ENCODE measurements around the gene ZNF474.

The ZNF474 gene

DNA sequence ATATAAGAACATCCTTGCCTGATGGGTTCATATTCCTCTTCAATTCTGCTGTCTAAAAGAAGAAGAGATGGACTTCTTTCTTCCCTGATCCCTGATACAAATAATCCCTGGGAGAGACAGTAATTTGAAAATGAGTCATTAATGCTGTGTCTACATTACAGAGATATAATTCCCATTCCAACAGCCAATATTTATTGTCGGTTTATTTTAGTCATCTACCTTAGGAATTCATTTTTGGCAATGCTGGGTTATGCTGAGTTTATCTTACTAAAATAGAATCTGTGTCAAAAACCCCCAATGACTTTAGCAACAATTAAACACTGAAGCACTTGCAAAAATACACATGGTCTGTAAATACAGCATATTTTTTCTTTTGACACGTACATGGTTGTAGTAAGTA lies 23.9 kb downstream of the ZNF474 start:
- DNase-seq (ENCODE audit: low read depth in 2 of 3, low spot score in 2 of 3): no peak

DNA sequence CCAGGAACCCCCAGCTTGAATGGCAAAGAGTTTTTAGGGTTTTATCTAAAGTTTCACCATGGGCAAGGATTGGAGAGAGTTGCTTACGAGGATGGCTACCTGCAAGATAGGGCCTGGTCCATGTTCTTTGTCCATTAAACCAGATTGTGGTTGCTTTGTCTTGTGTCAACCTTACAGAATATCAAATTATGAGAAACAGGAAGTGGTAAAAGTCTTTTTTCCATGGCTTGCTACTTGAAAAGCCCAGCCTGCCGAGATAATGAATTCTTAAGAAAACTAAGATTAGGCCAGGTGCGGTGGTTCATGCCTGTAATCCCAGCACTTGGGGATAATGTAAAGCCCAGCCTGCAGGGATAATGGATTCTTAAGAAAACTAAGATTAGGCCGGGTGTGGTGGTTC lies 24.4 kb downstream of the ZNF474 start:
- DNase-seq (ENCODE audit: low read depth in 2 of 3, low spot score in 2 of 3): no peak

DNA sequence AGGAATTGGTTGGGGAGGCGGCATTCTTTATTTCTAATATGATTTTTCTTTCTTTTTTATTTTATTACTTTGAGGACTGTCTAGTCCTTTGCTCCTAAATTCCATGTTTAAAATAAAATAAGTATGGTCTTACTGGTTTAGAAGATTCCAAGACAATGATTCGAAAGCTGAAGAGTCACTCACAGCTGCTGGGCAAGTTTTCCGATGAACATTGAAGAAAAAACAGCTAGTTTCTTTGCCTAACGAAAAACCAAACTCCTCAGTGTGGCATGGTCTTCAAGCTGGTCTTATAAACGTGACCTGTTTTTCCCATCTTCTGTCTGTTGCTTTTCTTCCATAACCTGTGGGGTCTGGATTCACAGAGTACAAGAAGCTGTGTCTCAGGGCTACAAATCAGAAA lies 25.1 kb downstream of the ZNF474 start:
- no peak for DNase-seq (ENCODE audit: low read depth in 2 of 3, low spot score in 2 of 3)

DNA sequence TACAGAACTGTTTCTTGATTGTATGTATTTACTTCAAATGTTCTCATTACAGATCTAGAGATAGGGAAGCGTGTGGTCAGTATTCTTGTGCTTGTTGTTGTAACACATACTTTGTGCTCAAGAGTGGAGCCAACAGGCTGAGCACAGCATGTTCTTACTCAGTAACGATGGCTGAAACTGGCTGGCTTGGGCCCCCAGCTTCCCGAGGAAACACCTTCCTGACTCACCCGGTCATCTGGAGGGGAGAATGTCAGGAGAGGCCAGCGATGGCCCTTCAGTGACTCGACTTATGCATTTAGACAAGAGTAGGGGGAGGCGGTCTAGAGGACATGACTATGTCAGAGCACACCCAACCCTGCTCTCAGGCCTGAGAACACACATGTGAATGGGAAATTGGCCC lies 25.6 kb downstream of the ZNF474 start:
- DNase-seq (ENCODE audit: low read depth in 2 of 3, low spot score in 2 of 3): no peak

DNA sequence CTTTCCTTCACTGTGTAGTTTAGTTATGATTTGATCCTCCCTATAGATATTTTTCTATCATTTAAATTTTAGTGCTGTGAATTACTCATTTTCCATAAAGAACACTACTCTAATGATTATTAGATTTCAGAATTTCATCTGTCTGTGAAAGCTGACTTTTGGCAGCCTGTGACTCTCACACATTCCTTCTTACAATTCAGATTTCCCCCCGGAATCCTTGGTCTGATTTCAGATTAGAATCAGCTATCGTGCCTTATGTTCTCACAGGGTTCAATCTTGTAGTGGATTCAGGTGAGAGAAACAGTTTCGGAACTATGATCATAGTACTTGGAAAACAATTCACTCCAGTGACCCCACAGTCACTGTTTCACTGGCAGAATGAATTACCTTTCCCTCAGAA lies 26.2 kb downstream of the ZNF474 start:
- DNase-seq (ENCODE audit: low read depth in 2 of 3, low spot score in 2 of 3): no peak

DNA sequence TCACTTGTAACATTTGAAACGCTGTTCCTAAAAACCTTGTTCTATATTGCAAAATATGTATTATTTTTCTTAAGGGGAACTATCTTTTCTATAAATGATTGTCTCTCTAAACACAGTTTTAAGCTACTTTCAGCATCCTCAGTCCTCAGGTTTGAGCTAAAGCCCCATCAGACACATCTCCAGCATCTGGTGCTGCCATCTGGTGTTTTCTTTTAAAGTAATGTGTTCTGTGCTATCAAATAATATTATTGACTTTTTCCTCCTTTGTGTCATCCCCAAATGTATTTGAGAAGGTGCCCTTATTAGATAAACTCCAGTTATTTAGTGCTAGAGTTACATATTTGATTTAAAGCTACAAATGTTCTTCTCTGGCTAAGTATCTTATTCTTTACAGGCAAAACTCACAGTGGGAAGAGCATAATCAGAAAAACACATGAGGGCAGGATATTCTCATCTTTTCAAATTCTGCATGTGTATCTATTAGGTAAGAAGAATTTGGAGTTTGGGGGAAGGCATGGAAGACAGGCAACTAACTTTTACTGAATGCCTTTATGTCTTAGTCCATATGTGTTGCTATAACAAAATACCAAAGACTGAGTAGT lies 27.5 kb downstream of the ZNF474 start:
- no peak for DNase-seq (ENCODE audit: low read depth in 2 of 3, low spot score in 2 of 3)

DNA sequence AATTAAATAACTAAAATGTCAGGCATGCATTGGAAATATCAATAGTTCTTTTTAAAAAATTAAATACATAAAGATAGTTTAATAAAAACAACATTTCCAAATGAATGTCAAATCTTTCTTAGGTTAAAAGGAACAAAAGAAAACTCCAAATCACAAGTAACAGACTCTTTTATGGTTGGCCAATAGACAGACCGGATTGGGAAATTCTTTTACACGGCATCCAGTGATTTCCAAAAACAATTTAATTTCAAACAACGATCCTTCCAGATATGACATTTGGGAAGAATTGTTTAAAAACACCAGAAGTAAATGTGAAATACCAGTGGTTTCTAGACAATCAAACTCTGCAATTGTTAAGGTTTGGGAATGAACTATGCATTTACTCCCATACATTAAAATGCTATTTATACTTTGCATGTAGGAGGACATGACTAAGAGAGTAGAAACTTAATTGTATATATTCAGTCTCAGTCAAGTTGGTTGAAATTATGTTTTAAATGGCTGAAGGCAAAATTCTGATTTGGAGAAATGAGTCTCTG lies 32.8 kb downstream of the ZNF474 start:
- no peak for DNase-seq (ENCODE audit: low read depth in 2 of 3, low spot score in 2 of 3)

DNA sequence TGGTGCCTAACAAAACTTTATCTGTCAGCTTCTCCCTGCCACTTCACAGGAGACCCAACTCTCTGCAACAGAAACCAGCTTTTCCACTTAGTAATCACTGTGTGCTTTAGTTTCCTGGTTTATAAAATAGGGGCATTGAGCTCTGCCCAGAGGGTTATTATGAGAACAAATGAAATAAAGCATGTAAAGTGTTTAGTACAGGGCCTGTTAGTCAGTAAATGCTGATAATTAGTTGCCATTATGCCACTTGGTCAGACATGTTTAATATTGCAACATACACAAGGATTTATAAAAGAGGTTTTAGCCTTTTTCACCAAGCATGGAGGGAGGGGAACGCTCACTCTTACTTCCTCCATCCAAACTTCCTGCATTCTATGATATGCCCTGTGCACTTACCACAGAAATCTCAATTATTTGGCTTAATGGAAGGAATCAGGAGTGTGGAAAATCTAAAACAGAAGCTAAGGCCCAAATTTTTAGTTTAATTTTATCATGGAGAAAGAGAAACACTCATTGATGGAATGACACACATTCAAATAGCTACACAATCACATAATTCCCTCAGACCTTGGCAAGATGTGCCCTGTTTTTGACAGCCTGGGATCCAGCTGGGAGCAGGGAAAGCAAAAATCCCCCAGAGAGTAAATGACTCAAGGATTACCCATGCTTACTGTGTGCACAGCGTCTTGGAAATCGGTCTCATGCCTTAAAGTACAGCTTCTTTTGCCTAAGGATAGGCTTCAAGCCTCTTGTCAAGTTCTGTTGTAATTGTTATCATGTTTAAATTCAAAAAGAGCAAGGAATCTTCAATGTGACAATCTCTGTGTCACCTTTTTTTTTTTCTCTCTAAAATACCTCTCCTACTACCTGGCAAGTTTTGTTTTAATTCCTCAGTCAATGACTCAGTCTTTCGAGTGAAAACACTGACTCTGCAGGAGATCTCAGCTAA lies 34.0 kb downstream of the ZNF474 start:
- no peak for DNase-seq (ENCODE audit: low read depth in 2 of 3, low spot score in 2 of 3)

DNA sequence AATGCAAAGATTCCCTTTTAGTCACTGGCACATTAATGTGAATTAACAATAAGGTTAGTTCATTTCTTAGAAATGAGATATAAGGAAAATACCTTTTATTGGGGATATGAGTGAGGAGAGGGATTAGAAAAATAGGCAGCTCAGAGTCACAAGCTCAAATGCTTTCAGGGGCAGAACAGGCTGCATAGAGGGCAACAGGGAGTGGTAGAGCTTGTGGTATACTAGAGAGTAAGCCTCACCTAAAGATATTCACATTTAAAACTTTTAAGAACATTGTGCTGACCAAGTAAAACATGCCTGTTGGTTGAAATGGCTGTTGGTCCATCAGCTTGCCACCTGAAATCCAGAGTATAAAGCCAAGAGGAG lies 34.7 kb downstream of the ZNF474 start:
- DNase-seq (ENCODE audit: low read depth in 2 of 3, low spot score in 2 of 3): no peak

DNA sequence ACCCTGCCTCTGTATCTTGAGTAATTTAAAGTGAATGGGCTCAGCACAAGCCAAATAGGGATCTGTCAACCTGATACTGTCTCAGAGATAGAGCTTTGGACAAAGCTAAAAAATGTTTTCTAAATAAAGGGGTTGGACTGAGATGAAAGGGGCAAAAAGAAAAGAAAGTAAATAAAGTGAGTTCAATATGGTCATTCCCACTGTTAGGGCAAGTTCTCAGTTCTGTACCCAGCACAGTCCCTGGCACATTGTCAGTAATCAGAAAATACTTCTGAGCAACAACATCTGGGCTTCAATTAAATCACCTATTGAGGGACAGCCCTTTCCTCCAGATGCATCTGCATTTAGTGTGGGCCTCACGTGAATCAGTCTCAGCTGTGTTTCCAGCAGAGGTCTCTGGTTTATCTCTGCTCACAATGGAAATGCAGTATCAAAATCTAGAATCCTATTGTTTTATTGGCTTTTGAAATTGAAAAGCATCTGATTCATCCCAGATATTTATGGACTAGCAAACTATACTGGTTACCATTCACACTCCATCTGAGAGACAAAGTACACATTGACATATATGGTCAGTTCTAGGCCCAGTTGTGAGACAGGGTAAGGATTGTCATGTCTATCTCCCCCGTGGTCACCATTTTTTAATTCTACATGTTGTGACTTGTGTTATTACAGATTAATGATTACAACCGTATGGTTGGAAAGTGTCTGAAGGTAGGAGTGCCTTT lies 35.6 kb downstream of the ZNF474 start:
- no peak for DNase-seq (ENCODE audit: low read depth in 2 of 3, low spot score in 2 of 3)

DNA sequence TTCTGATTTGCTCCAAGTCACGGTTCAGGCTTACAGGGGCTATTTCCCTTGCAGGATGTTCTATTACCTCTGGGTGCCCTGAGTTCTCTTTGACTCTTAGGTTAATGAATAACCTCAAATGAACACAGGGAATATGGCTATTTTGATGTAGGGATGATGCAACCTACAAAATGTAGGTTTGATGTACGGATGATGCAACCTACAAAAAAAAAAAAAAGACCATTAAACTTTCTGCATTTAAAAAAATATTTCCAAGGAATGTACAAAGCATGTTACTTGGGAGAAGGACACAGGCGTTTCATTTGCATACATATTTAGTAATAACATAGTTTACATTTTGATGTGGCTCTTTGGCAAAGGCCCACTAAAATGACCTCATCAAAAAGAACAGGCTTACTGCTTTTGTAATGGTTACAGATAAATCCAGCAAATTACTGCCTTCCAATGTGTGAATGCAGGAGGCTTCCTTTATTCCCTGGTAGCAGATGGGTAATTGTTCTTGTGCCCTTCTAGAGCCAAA lies 36.3 kb downstream of the ZNF474 start:
- no peak for DNase-seq (ENCODE audit: low read depth in 2 of 3, low spot score in 2 of 3)

DNA sequence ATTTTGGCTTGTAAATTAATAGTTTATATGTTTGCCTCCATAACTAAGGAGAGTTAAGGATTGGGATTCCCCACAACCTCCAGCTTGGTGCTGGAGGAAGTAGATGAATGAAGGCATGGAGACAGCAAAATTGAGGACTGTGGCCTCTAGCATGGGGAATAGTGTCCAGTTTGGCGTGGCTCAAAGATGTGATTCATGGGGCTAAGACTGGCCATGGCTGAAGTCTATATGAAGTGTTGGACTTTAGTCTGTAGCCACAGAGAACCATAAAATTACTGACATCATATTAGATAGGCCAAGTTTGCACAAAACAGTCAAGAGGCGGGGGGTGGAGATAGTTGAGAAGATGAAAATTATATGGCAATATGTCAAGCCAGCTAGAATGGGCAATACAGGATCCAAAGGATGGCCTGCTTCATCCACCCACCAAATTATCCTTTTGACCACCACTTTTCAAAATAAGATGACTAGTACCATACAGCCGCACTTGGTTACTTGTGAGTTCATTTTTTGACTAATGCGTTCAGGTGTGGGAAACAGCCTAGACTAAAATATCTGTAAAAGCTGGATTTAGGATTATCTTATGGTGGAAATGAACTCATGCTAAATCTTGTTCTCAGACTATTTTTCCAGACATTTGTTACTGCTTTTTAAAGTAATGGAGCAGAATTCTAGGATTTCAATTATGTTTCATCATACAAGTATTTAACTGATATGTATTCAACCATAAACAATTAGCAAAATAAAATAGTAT lies 40.2 kb downstream of the ZNF474 start:
- DNase-seq (ENCODE audit: low read depth in 2 of 3, low spot score in 2 of 3): no peak

DNA sequence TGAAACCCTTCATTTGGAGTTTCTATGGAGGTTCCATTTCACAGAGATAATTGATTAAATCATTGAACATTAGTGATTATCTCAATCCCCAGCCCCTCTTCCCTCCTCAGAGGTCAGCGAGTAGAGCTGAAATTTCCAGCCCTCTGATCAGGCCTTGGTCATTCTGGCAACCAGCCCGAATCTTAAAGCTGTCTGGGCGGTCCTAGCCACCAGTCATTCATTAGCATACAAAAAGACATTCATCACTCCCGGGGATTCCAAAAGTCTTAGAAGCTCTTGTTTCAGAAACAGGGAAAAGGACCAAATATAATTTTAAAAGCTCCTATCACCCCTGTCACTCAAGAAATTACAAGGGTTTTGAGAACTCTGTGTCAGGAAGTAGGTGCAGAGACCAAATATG lies 41.3 kb downstream of the ZNF474 start:
- no peak for DNase-seq (ENCODE audit: low read depth in 2 of 3, low spot score in 2 of 3)

DNA sequence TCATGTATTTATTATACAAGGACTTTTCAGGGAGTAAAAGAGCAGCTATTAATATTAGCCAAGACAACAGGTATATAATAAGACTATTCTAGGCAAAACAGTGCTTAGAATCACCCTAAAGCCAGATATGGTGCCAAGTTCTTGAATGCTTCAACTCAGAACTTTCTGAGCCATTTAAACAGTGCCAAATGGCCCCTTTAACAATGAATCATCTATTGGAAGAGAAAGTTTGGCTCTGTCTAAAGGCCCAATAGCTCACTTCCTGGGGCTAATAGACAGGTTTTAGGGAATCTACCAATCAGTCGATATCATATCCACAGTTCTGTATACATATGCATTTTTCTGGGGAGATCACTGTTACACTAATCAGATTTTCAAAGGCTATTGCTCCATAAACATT lies 42.9 kb downstream of the ZNF474 start:
- DNase-seq (ENCODE audit: low read depth in 2 of 3, low spot score in 2 of 3): no peak

DNA sequence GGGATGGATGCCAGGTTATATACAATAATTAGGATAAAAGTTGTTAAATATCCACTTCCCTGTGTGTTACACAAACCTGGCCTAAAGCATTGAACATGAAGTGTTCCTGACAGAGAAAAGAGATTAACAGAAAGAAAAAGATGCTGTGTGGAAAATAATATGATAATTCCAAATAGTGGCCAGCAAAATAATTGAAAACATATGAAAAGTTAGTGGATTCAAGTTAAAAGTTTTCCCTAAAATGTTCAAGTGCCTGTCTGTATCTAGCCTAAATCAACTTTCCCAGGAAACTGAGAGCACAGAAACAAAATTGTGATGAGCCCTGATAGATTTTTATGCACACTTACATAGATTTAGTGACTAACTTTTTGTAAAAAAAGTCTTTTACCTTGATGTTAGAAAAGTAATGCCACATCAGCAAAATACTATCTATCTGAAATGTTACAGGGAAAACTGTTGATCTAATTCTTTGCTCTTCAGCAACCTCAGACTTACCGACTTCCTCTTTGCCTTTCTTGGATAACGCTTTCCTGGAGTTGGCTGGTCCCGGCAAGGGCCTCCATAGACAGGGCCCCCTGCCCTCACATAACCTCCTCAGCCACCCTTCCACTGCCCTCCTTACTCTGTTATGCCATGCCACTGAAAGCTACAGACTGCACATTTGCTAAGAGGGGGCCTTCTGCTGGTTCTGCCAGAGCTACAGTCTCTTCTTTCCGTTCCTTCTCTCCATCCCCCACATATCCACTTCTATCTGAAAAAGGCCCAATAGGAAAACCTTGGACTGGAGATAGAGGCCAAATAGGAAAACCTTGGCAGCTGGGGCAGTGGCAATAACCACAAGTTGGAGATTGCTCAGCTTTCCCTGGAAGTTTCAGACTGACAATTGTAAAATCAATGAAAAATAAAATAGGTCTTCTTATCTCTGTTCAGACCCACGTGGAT lies 44.4 kb downstream of the ZNF474 start:
- DNase-seq (ENCODE audit: low read depth in 2 of 3, low spot score in 2 of 3): no peak

DNA sequence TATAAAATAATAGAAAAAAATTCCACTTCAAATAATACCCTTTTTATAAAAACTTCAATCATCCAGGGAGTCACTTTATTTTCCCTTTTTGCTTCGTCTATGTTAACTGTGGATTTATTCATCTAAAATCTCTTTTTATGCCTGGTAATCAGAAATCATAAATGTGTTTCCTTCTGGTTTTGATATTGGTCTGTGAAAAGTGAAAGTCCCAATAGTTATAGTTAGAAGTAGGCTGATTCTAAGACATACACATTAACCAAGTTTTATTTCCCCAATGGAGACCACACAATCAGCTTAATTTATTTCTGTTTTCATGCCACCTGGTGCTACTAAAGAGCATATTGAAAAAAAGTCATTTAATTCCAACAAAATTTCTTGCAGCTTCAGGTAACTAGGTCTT lies 45.7 kb downstream of the ZNF474 start:
- DNase-seq (ENCODE audit: low read depth in 2 of 3, low spot score in 2 of 3): no peak

DNA sequence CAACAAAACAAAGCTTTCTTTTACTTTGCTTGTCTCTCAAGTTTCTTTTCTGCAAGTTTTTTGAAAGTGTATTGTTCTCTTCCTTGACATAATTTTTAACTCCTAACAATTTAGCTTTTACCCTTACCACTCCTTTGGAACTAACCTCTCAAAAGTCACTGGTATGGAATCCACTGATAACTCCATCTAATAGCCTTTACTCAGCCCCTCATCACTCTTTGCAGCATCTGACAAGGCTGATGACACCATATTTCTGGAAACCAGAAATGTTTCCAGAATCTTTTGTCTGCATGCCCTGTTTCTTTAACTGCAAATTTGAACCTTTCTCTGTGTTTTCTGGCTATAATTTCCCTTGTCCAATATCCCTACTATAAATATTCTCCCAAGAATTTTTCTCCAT lies 46.5 kb downstream of the ZNF474 start:
- DNase-seq (ENCODE audit: low read depth in 2 of 3, low spot score in 2 of 3): no peak

DNA sequence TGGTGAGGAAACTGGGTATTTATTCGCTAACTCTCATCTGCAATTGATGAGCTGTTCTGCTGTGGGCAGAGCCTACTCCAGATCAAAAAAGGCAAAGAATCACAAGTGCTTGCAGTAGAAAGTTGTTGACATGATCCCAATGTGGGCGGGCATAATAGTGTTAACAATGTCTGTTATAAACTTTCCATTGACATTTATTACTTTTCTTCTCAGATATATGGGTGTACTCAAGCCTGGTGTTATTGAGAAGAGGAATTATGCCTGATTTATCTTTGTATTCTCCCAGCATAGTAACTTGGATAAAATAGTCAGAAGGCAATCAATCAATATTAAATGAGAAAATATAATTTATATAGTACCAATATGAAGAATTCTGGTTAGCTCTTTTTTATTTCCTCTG lies 47.8 kb downstream of the ZNF474 start:
- DNase-seq (ENCODE audit: low read depth in 2 of 3, low spot score in 2 of 3): no peak

DNA sequence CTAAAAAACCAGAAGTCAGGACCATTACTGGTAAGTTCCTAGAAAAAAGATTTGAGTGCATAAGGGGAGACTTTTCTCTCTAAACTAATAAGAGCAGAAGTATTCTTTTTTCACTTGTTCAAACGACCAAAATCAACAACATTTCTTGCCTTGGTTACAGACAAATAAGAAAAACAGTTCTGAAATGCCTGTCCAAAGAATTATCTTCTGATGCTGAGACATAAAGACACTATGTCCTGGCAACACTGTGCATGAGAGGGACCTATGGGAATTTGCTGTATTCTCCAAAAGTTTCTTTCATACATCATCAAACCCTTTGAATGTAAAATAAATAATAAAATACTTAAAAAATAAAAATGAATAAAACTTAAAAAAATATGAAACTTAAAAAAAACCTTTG lies 50.4 kb downstream of the ZNF474 start:
- no peak for DNase-seq (ENCODE audit: low read depth in 2 of 3, low spot score in 2 of 3)

Measured in activated CD8-positive, alpha-beta memory T cell treated with anti-CD3 and anti-CD28 coated beads for 48 hours (primary cell).